Astrocyte (in vitro differentiated cells and primary cell): ENCODE measurements around the gene C9orf43. TPM values are rescaled to one million over a fixed set of nuclear protein-coding genes. Genes with fewer than 3 reads are reported as not detected.

ENCODE experiments used
- DNase-seq: peaks from one replicate; pipeline ENCODE4 v3.0.0-alpha.2; 2010; ENCODE audit warnings: low read depth
- FAIRE-seq: peaks from 2 replicates; lab custom pipeline; 2011; peaks lifted over from hg19 to GRCh38; lab: Jason Lieb, UNC
- H2AFZ ChIP-seq: 2 replicates; pipeline ENCODE4 v1.6.0; 2012; ENCODE audit warnings: low read depth, low read length, inconsistent platforms
- H3K27ac ChIP-seq: 2 replicates; pipeline ENCODE4 v1.5.1; 2011; ENCODE audit warnings: low read depth, low read length, inconsistent platforms
- H3K27me3 ChIP-seq: 2 replicates; pipeline ENCODE4 v1.6.0; 2011; ENCODE audit warnings: low read length, inconsistent platforms; ENCODE audit not compliant: insufficient read depth
- H3K36me3 ChIP-seq: 2 replicates; pipeline ENCODE4 v1.5.1; 2011; ENCODE audit warnings: low read length, inconsistent platforms; ENCODE audit not compliant: insufficient read depth
- H3K4me1 ChIP-seq: 2 replicates; pipeline ENCODE4 v1.5.1; 2011; ENCODE audit warnings: low read length, inconsistent platforms; ENCODE audit not compliant: insufficient read depth
- H3K4me2 ChIP-seq: 2 replicates; pipeline ENCODE4 v1.6.0; 2012; ENCODE audit warnings: low read length, inconsistent platforms
- H3K4me3 ChIP-seq: 2 replicates; pipeline ENCODE4 v1.5.1; 2011; ENCODE audit warnings: low read depth, mild to moderate bottlenecking, low read length, inconsistent platforms; ENCODE audit not compliant: insufficient read depth
- H3K79me2 ChIP-seq: 2 replicates; pipeline ENCODE4 v1.6.0; 2012; ENCODE audit warnings: mild to moderate bottlenecking, low read length, inconsistent platforms; ENCODE audit not compliant: insufficient read depth
- H3K9ac ChIP-seq: 2 replicates; pipeline ENCODE4 v1.6.0; 2012; ENCODE audit warnings: mild to moderate bottlenecking, low read length, inconsistent platforms
- H3K9me3 ChIP-seq: 2 replicates; pipeline ENCODE4 v1.5.1; 2012; ENCODE audit warnings: low read depth, mild to moderate bottlenecking, low read length, inconsistent platforms; ENCODE audit not compliant: insufficient read depth
- H4K20me1 ChIP-seq: 2 replicates; pipeline ENCODE4 v1.6.0; 2012; ENCODE audit warnings: low read length, inconsistent platforms; ENCODE audit not compliant: insufficient read depth
- H3K27ac Mint-ChIP-seq: one replicate; pipeline ENCODE4 v1.8.0; 2021; ENCODE audit warnings: mild to moderate bottlenecking, mixed read lengths; ENCODE audit not compliant: unreplicated experiment
- H3K27me3 Mint-ChIP-seq: one replicate; pipeline ENCODE4 v1.8.0; 2021; ENCODE audit warnings: low read depth, mixed read lengths; ENCODE audit not compliant: unreplicated experiment
- H3K36me3 Mint-ChIP-seq: one replicate; pipeline ENCODE4 v1.8.0; 2021; ENCODE audit warnings: low read depth, mixed read lengths; ENCODE audit not compliant: unreplicated experiment
- H3K4me1 Mint-ChIP-seq: one replicate; pipeline ENCODE4 v1.8.0; 2021; ENCODE audit warnings: low read depth, mixed read lengths; ENCODE audit not compliant: unreplicated experiment
- H3K4me3 Mint-ChIP-seq: one replicate; pipeline ENCODE4 v1.8.0; 2021; ENCODE audit warnings: mild to moderate bottlenecking, moderate library complexity, mixed read lengths; ENCODE audit not compliant: unreplicated experiment
- H3K9me3 Mint-ChIP-seq: one replicate; pipeline ENCODE4 v1.8.0; 2021; ENCODE audit warnings: mild to moderate bottlenecking, mixed read lengths; ENCODE audit not compliant: unreplicated experiment
- CTCF ChIP-seq: IDR thresholded peaks from 2 replicates; pipeline ENCODE4 v1.5.1; 2011; ENCODE audit warnings: low read depth, mild to moderate bottlenecking, inconsistent platforms, low read length, moderate library complexity; ENCODE audit not compliant: insufficient read depth
- EZH2 ChIP-seq: IDR thresholded peaks from 2 replicates; pipeline ENCODE4 v1.6.1; 2012; ENCODE audit warnings: mild to moderate bottlenecking, low read length, inconsistent platforms; ENCODE audit not compliant: insufficient read depth
- total RNA-seq: library from RNA; stranded (reverse); gene quantifications from 2 replicates; pipeline ENCODE4 v1.2.1, GENCODE V29; 2021

The C9orf43 gene
- total RNA-seq, 1 donor from 2014 or later = 0.66 TPM

- Histone ChIP-seq H2AFZ (no peak overlapping the region), H3K4me3 (no peak overlapping the region), H4K20me1 (peaks cover 12% of the 10 kb centered on the region), H3K9ac (no peak overlapping the region), H3K36me3 (peaks cover 5% of the 10 kb centered on the region), H3K27me3 (no peaks in the 10 kb centered on the region), H3K9me3 (no peaks in the 10 kb centered on the region), H3K4me1 (peaks cover 6% of the 10 kb centered on the region), H3K27ac (no peak overlapping the region), H3K79me2 (peaks cover 4% of the 10 kb centered on the region), H3K4me2 (no peak overlapping the region)
- FAIRE-seq (no peak), DNase-seq (no peak)
- peaks cover 13% of the 10 kb centered on the region for H3K36me3 Mint-ChIP-seq
- H3K4me3 Mint-ChIP-seq = no peak overlapping the region
- peaks cover 21% of the 10 kb centered on the region for H3K4me1 Mint-ChIP-seq
- H3K9me3 Mint-ChIP-seq = no peaks in the 10 kb centered on the region
- H3K27ac Mint-ChIP-seq = no peak overlapping the region
- no peak for TF ChIP-seq CTCF
- no peak for TF ChIP-seq EZH2
- H3K27me3 Mint-ChIP-seq = no peaks in the 10 kb centered on the region
These were observed 17.3 kb upstream of the C9orf43 start for GRCh38 chr9:113393281-113393680.

- no peaks in the 10 kb centered on the region for H3K9me3 ChIP-seq
- H4K20me1 ChIP-seq = peaks cover 22% of the 10 kb centered on the region
- peaks cover 35% of the 10 kb centered on the region for H3K4me1 Mint-ChIP-seq
- no peak overlapping the region for H3K4me2 ChIP-seq
- no peak overlapping the region for H3K9ac ChIP-seq
- no peak overlapping the region for H3K27ac Mint-ChIP-seq
- FAIRE-seq (no peak), DNase-seq (no peak)
- no peak overlapping the region for H3K4me3 ChIP-seq
- no peaks in the 10 kb centered on the region for H3K36me3 ChIP-seq
- H3K9me3 Mint-ChIP-seq = no peaks in the 10 kb centered on the region
- no peak overlapping the region for H2AFZ ChIP-seq
- peaks cover 9% of the 10 kb centered on the region for H3K79me2 ChIP-seq
- peaks cover 20% of the 10 kb centered on the region for H3K4me1 ChIP-seq
- peaks cover 12% of the 10 kb centered on the region for H3K36me3 Mint-ChIP-seq
- TF ChIP-seq EZH2 (no peak), CTCF (no peak)
- H3K4me3 Mint-ChIP-seq = no peak overlapping the region
- H3K27ac ChIP-seq = no peak overlapping the region
- no peaks in the 10 kb centered on the region for H3K27me3 ChIP-seq
- H3K27me3 Mint-ChIP-seq = no peaks in the 10 kb centered on the region
These were observed 15.3 kb upstream of the C9orf43 start for GRCh38 chr9:113395000-113395861.

GRCh38 chr9:113397203-113397631, 13.3 kb upstream of the C9orf43 start:
- no peak for FAIRE-seq
- Mint-ChIP-seq H3K27me3 (no peaks in the 10 kb centered on the region), H3K4me1 (peaks cover 37% of the 10 kb centered on the region)

More at GRCh38 chr9:113397203-113397631, 13.3 kb upstream of the C9orf43 start:
- Histone ChIP-seq H2AFZ (no peak overlapping the region), H3K4me2 (no peak overlapping the region), H3K9me3 (no peaks in the 10 kb centered on the region), H3K36me3 (no peaks in the 10 kb centered on the region), H3K27me3 (no peaks in the 10 kb centered on the region), H3K9ac (no peak overlapping the region), H4K20me1 (peaks cover 22% of the 10 kb centered on the region), H3K27ac (no peak overlapping the region), H3K4me3 (no peak overlapping the region), H3K79me2 (peaks cover 14% of the 10 kb centered on the region), H3K4me1 (peaks cover 24% of the 10 kb centered on the region)
- peak overlapping the region; percentile 84 for H3K27ac Mint-ChIP-seq
- TF ChIP-seq CTCF = no peak
- no peak for DNase-seq
- H3K36me3 Mint-ChIP-seq = peaks cover 6% of the 10 kb centered on the region
- H3K9me3 Mint-ChIP-seq = no peaks in the 10 kb centered on the region
- peak overlapping the region; percentile 60 for H3K4me3 Mint-ChIP-seq
